ENCODE results near the gene TSHZ1. TPM values are rescaled to one million over a fixed set of nuclear protein-coding genes. Genes with fewer than 3 reads are reported as not detected.
A peak's percentile ranks its signal among the peaks of the same experiment; 100 is the strongest.

TSHZ1 gene
- total RNA-seq, 2 experiments from 2014 or later = 18.2 to 19.0 TPM

DNA sequence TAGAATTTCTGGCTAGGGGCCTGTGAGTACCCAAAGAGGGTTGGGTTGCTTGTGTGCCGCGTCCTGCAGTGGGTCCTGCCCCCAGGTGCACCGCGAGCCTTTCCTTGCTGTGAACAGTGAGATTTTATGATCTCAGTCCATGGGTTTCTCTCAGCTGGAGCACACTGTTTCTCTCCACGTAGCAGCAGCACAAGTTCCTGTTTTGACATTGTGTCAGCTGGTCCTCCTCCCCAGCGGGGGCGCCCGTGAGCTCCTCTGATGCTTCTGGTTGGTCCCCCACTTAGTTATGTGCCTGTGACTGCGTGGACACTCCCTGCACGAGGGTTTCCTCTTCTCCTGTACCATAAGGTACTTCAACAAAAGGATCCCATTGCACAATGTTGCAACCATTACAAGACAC, 29.8 kb downstream of the TSHZ1 start:
- no peaks in the 10 kb centered on the region for H3K27me3 Mint-ChIP-seq
- CTCF ChIA-PET = interaction anchor here (1.0 kb wide), 1 partner anchor 23 kb away, joined by 3 read pairs; no protein-coding TSS in a partner anchor

DNA sequence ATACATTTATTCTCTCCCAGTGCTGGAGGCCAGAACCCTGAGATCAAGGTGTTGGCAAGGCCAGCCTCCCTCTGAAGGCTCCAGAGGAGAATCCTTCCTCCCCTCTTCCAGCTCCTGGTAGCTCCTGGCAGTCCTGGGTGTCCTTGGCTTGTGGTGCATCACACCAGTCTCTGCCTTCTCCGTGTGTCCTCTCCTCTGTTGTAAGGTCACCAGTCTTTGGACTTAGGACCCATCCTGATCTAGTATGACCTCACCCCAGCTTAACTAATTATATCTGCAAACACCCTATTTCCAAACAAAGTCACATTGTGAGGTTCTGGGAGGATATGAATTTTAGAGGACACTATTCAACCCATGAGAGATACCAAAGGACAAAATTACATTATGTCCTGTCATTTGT, 31.1 kb downstream of the TSHZ1 start:
- no peak overlapping the region for H3K4me3 Mint-ChIP-seq
- H3K4me1 Mint-ChIP-seq = peaks cover 11% of the 10 kb centered on the region
- no peaks in the 10 kb centered on the region for H3K27me3 Mint-ChIP-seq
- POLR2A ChIA-PET = interaction anchor here (1.0 to 2.1 kb wide), 3 partner anchors 25 to 33 kb away, joined by 3 to 7 read pairs (median 3); partner anchors contain the start of genes PTGR3 and TSHZ1
- CTCF ChIA-PET = no interaction called here
- H3K9me3 Mint-ChIP-seq = no peaks in the 10 kb centered on the region
- H3K36me3 Mint-ChIP-seq (ENCODE audit: low read depth) = peaks cover 10% of the 10 kb centered on the region
- no peak overlapping the region for H3K27ac Mint-ChIP-seq
- DNase-seq = no peak

More for the DNA sequence above, 29.8 kb downstream of the TSHZ1 start:
- H3K36me3 Mint-ChIP-seq (ENCODE audit: low read depth) = peaks cover 10% of the 10 kb centered on the region
- no peaks in the 10 kb centered on the region for H3K4me1 Mint-ChIP-seq
- H3K9me3 Mint-ChIP-seq = no peaks in the 10 kb centered on the region
- no peak overlapping the region for H3K27ac Mint-ChIP-seq
- no peak for DNase-seq
- POLR2A ChIA-PET = interaction anchor here (1.2 kb wide), 1 partner anchor 24 kb away, joined by 3 read pairs; no protein-coding TSS in a partner anchor
- no peak overlapping the region for H3K4me3 Mint-ChIP-seq

DNA sequence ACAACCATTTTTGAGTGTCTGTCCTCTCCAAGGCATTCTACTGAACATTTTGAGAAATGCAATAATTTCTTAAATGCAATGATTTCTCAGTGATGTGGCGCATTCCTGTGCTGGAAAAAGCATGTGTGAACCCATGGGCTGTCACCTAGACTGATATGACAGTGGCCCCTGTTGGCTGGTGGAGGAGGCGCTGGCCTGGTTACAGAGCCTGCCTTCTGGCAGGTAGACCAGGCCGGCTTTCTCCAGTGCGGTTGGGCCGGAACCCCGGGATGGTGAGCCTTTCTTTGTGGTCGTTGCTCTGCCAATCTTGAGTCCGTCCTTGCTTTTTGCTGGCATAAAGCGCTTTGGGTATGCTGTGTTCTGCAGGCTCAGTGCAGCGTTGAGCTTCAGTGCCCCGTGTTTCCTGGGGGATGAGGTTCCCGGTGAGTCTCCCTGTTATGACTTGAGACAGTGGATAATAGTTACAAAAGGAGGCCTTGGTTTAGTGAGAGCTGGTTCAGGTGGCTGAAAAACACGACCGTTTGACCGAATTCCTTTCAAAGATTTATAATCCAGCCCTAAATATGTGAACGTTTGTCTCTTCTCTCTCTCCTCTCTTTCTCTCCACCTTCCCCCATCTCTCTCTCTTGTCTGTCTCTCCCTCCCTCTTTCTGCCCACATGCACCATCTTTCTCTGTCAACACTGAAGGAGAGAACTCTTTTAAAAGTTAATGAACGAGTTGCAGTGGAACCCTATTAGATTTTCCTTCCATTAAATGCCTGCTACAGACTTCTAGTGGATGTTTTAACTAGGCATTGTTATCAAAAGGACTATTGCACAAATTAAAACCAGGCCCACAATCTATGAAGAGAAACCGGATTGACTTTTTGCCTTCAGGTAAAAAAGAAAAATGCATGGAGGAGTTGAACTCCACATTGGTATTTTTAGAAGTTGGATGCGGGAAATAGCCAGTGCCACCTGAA, 34.0 kb downstream of the TSHZ1 start:
- Mint-ChIP-seq H3K27me3 (no peaks in the 10 kb centered on the region), H3K27ac (no peak overlapping the region)
- DNase-seq = no peak

DNA sequence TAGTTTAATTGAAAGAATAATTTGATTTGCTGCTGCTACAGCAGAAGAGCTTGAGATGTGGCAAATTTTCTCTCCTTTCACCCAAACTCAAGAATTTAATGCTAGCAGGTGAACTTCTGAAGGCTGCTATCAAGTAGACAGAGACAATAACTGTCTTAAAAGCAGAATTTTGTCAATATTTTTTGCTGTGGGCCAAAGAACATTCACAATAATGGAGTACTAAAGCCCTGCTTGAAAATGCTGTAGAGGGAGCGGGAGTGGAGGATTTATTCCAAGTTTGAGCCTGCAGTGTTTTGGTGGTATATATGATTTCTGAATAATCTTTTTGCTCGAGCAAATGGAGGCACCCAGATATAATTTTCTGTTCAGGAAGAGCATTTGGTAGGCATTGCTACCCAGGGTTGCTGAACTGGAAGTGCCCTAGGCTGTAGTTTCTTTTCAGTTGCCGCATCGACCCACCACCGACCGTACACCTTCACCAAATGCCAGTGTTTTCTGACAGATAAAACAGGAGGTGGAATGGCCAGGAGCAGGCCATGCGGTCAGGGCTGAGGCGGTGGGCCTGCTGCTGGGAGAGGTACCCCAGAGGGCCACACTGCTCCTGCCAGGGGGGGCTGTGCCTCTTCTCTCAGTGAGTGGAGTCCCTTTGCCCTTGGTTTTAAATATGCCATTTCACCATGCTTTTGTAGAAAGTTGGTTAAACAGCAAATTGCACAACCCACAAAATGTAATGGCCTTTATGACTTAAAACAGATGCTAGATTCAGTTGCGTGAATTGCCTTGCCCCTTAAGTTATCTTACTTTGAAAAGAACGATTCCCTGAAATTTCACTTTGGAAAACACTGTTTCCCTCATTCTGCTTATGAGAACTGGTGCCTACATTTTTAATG, 36.4 kb downstream of the TSHZ1 start:
- Mint-ChIP-seq H3K9me3 (no peaks in the 10 kb centered on the region), H3K4me3 (peak overlapping the region; percentile 78), H3K27me3 (no peaks in the 10 kb centered on the region), H3K4me1 (peaks cover 42% of the 10 kb centered on the region), H3K27ac (peak overlapping the region; percentile 67), H3K36me3 (ENCODE audit: low read depth) (no peaks in the 10 kb centered on the region)
- POLR2A ChIA-PET = interaction anchor here (0.9 to 2.1 kb wide), 7 partner anchors 31 to 650 kb away, joined by 3 to 16 read pairs (median 6); partner anchors contain the start of genes PTGR3 and TSHZ1
- no peak for DNase-seq
- CTCF ChIA-PET = no interaction called here

More for the DNA sequence above, 34.0 kb downstream of the TSHZ1 start:
- H3K4me1 Mint-ChIP-seq = peaks cover 35% of the 10 kb centered on the region
- H3K36me3 Mint-ChIP-seq (ENCODE audit: low read depth) = peaks cover 8% of the 10 kb centered on the region
- no peak overlapping the region for H3K4me3 Mint-ChIP-seq
- POLR2A ChIA-PET = no interaction called here
- CTCF ChIA-PET = interaction anchor here (0.6 to 1.4 kb wide), 2 partner anchors 24 to 119 kb away, joined by 3 to 5 read pairs; no protein-coding TSS in a partner anchor
- H3K9me3 Mint-ChIP-seq = no peaks in the 10 kb centered on the region

DNA sequence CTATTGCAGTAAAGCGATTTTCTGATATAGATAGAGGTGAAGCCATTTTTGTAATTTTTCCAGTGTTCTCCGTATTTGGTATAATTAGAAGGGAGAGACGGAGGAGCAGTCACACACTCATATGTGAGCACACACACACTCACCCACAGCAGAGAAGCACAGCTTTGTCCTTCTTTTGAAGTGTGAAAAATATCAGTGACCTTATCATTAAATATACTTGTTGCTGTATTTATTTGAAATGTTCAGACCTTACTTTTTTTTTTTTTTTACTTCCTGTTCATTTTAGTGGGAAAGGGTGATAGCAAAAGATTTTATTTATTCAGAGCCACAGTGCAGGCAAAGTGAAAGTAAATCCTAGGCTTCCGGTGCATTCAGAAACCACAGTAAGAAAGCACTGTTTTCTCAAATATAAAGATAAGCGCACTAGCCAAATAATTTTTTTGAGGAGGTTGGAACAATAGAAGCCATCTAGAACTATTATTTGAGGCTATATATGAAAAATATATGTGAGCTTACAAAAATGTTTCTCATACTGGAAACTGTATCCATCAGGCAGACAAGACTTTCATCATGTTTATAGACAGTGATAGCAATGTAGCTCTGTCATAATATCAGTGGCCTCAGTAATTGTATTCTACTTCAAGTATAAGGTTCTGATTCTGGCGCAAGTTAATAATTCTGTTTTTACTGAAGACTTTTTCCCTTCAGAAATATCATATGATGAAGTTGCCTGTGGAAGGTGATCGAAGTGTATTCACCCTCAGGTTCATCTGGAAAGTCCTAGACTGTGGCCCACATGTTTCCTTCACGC, 37.2 kb downstream of the TSHZ1 start:
- CTCF ChIA-PET = interaction anchor here (0.8 to 1.4 kb wide), 2 partner anchors 14 to 703 kb away, joined by 3 read pairs; no protein-coding TSS in a partner anchor
- POLR2A ChIA-PET = interaction anchor here (2.1 kb wide), 1 partner anchor 38 kb away, joined by 16 read pairs; the partner anchor contains the start of genes PTGR3 and TSHZ1
- Mint-ChIP-seq H3K4me1 (peaks cover 42% of the 10 kb centered on the region), H3K36me3 (ENCODE audit: low read depth) (no peaks in the 10 kb centered on the region), H3K4me3 (peak overlapping the region; percentile 78), H3K27ac (peak overlapping the region; percentile 67), H3K9me3 (no peaks in the 10 kb centered on the region), H3K27me3 (no peaks in the 10 kb centered on the region)
- DNase-seq = no peak

DNA sequence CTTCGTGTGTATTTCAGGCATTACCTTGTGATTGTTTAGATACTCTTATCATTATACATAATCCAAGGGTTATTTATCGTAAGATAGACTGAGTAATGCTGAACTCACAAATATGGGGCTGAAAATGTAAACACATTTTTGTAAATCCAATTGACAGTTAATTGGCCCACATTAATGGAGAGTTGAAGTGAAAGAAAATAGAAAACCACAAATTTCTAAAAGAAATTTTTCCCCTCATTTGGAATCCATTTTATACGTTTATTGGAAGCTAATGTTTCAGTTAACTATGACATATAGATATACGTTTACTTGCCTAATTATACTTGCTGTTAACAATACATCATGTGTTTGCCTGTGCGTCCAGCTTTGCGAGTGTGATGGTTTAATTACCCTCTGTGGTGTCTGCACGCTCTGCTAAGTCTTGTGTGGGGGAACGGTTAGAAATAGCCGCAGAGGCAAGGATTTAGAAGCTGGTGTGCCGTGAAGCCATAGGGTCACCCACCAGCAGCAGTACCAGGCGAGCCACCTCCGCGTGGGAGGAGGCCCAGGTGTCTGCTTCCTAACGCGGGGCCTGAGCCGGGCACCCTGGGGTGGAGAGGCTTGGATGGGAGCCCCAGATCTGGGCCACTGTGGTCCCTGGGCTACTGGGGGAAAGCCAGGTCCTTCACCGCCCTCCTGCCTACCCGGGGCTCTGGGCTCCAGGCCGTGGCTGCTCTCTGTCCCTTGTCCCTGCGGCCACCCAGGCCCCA, 38.0 kb downstream of the TSHZ1 start:
- H3K4me1 Mint-ChIP-seq = peaks cover 42% of the 10 kb centered on the region
- CTCF ChIA-PET = interaction anchor here (0.8 to 1.4 kb wide), 2 partner anchors 13 to 704 kb away, joined by 3 read pairs; no protein-coding TSS in a partner anchor
- no peaks in the 10 kb centered on the region for H3K36me3 Mint-ChIP-seq (ENCODE audit: low read depth)
- DNase-seq = no peak
- H3K27ac Mint-ChIP-seq = peak overlapping the region; percentile 50
- no peaks in the 10 kb centered on the region for H3K27me3 Mint-ChIP-seq
- POLR2A ChIA-PET = interaction anchor here (2.1 kb wide), 1 partner anchor 39 kb away, joined by 16 read pairs; the partner anchor contains the start of genes PTGR3 and TSHZ1
- peak overlapping the region; percentile 78 for H3K4me3 Mint-ChIP-seq
- no peaks in the 10 kb centered on the region for H3K9me3 Mint-ChIP-seq

DNA sequence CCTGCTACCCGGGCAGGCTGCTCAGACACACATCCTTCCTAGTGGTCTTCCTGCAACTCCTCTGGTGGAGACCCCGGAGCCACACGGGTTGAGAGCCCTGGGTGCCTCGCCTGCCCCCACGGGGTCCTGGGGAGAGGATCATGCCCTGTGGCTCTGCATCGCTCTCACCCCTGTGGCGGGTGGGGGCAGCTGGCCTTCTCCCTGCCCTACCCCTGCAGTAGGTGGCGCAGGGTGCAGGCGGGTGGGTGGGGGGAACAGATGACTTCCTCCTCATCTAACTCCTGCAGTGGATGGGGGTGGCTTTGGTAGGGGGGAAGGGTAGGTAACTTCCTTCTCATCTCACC, 38.5 kb downstream of the TSHZ1 start:
- Mint-ChIP-seq H3K36me3 (ENCODE audit: low read depth) (no peaks in the 10 kb centered on the region), H3K4me3 (no peak overlapping the region), H3K27ac (no peak overlapping the region), H3K9me3 (no peaks in the 10 kb centered on the region), H3K4me1 (peaks cover 42% of the 10 kb centered on the region), H3K27me3 (no peaks in the 10 kb centered on the region)
- ChIA-PET POLR2A (interaction anchor here (2.1 kb wide), 1 partner anchor 39 kb away, joined by 16 read pairs; the partner anchor contains the start of genes PTGR3 and TSHZ1), CTCF (no interaction called here)
- DNase-seq = no peak

DNA sequence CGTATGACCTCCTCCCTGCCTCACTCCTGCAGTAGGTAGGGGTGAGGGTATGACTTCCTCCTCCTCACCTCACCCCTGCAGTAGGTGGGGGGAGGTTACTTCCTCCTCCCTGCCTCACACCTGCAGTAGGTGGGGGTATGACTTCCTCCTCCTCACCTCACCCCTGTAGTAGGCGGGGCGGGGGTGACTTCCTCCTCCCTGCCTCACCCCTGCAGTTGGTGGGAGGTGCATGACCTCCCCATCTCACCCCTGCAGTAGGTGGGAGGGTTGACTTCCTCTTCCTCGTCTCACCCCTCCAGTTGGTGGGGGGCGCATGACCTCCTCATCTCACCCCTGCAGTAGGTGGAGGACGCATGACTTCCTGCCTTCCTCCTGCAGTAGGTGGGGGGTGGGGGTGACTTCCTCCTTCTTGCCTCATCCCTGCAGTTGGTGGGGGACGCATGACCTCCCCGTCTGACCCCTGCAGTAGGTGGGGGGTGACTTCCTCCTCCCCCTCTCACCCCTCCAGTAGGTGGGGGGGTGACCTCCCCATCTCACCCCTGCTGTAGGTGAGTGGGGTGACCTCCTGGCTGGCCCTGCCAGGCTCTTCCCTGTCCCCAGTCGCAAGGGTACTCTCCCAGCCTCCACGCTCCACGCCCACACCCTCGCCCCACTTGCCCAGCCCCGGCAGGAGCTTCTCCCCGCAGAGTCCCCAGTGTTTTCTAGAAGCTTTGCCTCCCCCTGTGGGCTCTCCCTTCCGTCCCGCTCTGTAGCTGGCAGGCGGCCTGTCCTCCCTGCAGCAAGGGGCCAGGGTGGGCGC, 39.3 kb downstream of the TSHZ1 start:
- no peak overlapping the region for H3K27ac Mint-ChIP-seq
- no peak overlapping the region for H3K4me3 Mint-ChIP-seq
- DNase-seq = peak; percentile 30
- no peaks in the 10 kb centered on the region for H3K27me3 Mint-ChIP-seq
- H3K9me3 Mint-ChIP-seq = no peaks in the 10 kb centered on the region
- ChIA-PET CTCF (no interaction called here), POLR2A (no interaction called here)
- H3K4me1 Mint-ChIP-seq = peaks cover 42% of the 10 kb centered on the region
- no peaks in the 10 kb centered on the region for H3K36me3 Mint-ChIP-seq (ENCODE audit: low read depth)

DNA sequence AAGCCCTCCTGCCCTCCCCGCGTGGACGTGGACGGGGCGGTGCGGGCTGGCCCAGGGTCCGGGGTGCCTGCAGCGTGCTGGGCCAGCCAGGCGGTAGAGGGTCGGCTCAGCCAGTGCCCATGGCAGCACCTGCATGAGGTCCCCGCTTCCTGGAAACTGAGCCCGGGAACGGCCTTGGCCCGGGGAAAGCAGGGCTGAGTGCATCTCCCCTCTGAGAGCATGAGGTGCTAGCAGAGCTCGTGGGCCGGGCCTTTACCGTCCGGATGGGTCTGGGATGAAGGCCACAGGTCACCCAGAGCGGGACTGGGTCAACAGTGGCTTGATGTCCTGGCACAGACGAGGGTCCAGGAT, 39.8 kb downstream of the TSHZ1 start:
- DNase-seq = no peak
- peaks cover 42% of the 10 kb centered on the region for H3K4me1 Mint-ChIP-seq
- H3K27me3 Mint-ChIP-seq = no peaks in the 10 kb centered on the region
- no peaks in the 10 kb centered on the region for H3K9me3 Mint-ChIP-seq
- ChIA-PET CTCF (no interaction called here), POLR2A (interaction anchor here (1.0 to 1.2 kb wide), 2 partner anchors 16 to 41 kb away, joined by 3 to 4 read pairs; partner anchors contain the start of gene PTGR3)
- no peak overlapping the region for H3K4me3 Mint-ChIP-seq
- no peak overlapping the region for H3K27ac Mint-ChIP-seq
- H3K36me3 Mint-ChIP-seq (ENCODE audit: low read depth) = no peaks in the 10 kb centered on the region

DNA sequence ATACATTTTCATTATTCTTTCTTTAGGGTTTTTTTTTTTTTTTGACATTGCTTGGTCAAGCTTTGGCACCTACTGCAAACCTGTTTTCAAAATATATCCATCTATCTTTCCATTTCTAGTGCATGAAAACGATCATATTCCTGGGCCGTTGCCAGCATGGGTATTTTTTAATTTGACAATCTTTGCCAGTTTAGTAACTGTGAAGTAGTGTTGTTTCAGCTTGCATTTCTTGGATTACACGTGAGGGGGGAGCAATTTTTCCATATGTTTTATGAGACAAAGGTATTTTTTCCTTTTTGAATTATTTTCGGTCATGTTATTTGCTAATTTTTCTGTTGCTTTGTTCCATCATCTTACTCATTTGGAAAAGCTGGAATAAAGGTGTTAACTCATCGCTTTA, 40.9 kb downstream of the TSHZ1 start:
- no peaks in the 10 kb centered on the region for H3K27me3 Mint-ChIP-seq
- peaks cover 33% of the 10 kb centered on the region for H3K4me1 Mint-ChIP-seq
- H3K9me3 Mint-ChIP-seq = no peaks in the 10 kb centered on the region
- no peak overlapping the region for H3K4me3 Mint-ChIP-seq
- H3K36me3 Mint-ChIP-seq (ENCODE audit: low read depth) = no peaks in the 10 kb centered on the region
- POLR2A ChIA-PET = interaction anchor here (1.0 to 1.2 kb wide), 2 partner anchors 15 to 42 kb away, joined by 3 to 4 read pairs; partner anchors contain the start of gene PTGR3
- no peak overlapping the region for H3K27ac Mint-ChIP-seq
- DNase-seq = no peak
- CTCF ChIA-PET = no interaction called here

DNA sequence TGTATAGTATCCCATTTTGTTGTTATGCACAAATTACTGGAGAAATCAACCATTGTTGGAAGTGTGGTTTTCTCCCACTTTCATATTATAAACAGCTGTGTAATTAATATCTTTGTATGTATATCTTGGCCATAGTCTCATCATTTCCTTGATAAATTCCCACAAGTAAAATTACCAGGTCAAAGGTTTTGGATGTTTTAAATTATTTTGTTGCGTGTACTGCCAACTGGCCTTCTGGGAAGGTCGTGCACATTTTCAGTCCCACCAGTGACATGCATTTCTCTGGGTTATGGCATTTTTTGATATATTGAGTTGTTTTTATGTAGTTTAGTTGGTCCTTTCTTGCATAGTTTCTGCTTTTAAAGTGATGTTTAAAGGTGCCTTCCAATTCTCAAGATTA, 41.5 kb downstream of the TSHZ1 start:
- ChIA-PET POLR2A (no interaction called here), CTCF (no interaction called here)
- Mint-ChIP-seq H3K36me3 (ENCODE audit: low read depth) (no peaks in the 10 kb centered on the region), H3K4me1 (peaks cover 28% of the 10 kb centered on the region), H3K27me3 (no peaks in the 10 kb centered on the region), H3K4me3 (no peak overlapping the region), H3K9me3 (no peaks in the 10 kb centered on the region), H3K27ac (no peak overlapping the region)
- DNase-seq = no peak
